Suppressor macrophage (primary cell): ENCODE data around the gene PBX4.
A peak's percentile ranks its signal among the peaks of the same experiment; 100 is the strongest.
"Not testable (repeated sequence)": the region's sequence is repeated elsewhere in the genome, so short reads cannot be mapped to it uniquely, and the experiment has no call there.

ENCODE experiments used
- DNase-seq, 4 experiments: peaks; one replicate each; pipeline ENCODE4 v3.0.0-alpha.2; 2020 to 2022

The PBX4 gene

DNA sequence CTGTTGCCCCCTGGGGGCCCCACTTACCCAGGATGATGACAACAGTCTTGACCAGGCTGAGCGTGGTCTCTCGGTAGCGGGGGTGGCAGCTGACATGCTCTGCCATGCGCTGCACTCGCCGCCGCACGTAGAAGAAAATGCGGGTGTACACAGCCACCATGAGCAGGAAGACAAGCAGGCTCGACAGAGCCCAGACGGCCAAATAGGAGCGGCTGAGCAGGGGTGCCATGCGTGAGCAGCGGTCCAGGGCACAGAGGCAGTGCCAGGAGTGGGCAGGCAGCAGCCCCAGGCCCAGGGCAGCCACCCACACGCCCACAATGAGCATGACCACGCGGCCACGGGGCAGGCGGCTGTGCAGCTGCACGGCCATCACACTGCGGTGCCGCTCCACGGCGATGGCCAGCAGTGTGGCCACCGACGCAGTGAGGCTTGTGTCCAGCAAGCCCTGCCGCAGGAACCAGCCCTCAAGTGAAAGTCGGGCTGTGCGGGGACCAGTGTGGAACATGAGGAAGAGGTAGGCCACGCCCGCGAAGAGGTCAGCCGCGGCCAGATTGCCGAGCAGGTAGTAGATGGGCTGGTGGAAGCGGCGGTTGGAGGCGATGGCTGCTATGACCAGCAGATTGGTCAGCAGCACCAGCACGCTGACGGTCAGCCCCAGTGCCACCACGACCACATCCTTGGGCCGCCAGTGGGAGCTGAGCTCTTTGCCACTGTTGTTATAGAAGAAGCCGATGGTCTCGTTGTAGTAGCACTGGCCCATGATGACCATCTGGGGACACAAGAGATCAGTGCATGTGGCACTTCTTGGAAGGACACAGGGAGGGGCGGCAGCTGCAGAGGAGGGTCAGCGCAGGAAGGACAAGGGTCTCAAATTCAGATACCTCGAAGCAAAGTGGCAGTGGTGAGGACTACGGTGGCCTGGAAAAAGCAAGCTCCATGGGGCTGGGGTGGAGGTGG is 8.3 kb upstream of the PBX4 start:
- DNase-seq = no peak

DNA sequence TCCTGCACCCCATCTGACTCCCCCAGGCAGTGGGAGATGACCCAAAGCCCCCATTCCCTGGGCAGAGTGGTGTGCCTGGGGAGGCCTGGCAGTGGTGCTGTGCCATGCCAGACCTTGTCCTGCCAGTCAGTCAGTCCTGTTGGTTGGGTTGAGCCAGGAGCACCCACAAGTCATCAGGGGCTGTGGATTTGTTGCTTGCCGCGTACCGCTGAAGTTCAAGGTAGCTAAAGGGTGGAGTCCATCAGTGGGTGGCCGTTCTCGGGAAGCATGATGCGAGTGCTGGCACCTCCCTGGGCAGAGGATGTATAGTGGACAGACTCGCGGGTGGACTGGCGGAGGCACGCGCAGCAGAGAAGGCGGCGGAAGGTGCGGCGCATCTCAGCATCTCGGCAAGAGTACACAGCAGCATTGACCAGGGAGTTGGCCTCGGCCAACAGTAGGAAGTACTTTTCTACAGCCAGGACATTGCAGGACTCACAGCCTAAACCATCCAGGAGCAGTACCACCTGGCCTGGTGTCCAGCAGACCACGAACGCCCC is 5.6 kb upstream of the PBX4 start:
- no peak for DNase-seq

DNA sequence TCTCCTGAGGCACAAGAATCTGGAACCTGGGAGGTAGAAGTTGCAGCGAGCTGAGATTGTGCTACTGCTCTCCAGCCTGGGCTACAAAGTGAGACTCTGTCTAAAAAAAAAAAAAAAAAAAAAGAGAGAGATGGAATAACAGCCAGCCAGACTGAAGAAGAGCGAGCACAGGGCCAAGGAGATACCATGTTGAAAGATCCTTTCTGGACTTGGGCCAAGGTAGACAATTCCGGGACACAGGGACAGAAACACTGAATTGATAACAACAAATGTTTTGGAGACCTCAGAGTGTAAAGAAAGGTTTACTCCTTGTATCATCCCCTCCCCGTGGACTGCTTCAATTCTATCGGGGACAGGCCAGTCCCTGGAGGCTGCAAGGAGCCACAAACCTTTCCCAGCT is 4.9 kb upstream of the PBX4 start:
- no peak for DNase-seq

GRCh38 chr19:19619849-19620210 is 1.3 kb upstream of the PBX4 start:
- DNase-seq = no peak

GRCh38 chr19:19619181-19619848 is 828 bp upstream of the PBX4 start:
- DNase-seq = peak in 3 of 4 experiments; percentile 25 to 42 (median 28)

DNA sequence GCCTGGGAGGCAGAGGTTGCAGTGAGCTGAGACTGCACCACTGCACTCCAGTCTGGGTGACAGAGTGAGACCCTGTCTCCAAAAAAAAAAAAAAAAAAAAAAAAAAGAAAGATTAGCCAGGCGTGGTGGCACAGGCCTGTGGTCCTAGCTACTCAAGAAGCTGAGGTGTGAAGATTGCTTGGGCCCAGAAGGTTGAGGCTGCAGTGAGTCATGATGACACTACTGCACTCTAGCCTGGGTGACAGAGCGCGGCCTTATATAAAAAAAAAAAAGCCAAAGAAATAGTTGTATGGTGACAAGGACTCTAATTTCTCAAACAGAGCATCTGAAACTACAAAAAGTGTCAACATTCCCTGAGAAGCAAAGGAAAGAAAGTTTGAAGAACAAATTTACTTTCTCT is 3.4 kb downstream of the PBX4 start:
- no peak for DNase-seq

DNA sequence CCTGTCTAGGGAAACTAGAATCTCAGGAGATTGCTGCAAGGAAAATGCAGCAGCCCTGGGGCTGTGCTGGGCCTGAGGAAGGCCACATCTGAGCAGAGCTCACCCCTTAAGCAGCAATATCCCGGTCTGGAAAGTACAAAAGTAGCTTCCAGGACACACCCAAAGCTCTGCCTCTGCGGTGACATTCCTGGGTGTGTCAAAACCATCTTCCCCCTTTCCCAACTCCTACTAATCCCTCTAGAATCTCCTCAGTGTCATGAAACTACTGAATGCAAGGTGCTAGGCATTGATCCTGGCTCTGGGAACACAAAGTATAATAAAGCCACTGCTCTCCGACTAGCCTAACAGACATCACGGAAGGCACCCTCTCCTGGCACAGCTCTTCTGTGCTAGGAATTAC is 5.0 kb downstream of the PBX4 start:
- no peak for DNase-seq

DNA sequence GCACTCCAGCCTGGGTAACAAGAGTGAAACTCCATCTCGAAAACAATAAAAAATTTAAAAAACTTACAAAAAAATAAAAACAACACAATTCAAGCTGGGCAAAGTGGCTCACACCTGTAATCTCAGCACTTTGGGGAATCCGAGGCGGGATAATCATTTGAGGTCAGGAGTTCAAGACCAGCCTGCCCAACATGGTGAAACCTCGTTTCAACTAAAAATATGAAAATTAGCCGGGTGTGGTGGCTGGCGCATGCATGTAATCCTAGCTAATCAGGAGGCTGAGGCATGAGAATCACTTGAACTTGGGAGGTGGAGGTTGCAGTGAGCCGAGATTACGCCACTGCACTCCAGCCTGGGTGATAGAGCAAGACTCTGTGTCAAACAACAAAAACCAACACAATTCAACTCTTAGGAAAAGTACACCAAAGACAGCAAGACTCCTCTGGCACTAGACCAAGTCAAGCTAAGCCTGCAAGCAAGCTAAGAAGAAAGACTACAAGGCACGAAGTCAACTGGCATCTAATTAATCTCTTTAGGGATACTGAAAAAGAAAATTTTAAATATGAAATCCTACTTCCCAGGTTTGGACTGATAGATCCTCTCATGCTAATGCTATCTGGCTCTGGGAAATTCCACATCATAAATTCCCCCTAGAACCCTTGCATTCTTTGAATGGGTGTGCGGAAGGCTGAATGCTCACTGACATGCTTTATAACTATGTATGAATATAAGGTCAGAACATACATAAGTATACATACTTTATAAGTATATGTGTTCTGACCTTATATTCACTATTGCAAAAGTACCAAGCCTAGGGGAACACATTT is 7.9 kb downstream of the PBX4 start:
- no peak for DNase-seq

- not testable (repeated sequence) for DNase-seq
These were observed 11.8 kb downstream of the PBX4 start for GRCh38 chr19:19606686-19607085.

- peak in 2 of 4 experiments; percentile 36 to 45 for DNase-seq
These were observed 12.5 kb downstream of the PBX4 start for GRCh38 chr19:19606021-19606420.

- DNase-seq = no peak
These were observed 15.7 kb downstream of the PBX4 start for GRCh38 chr19:19602713-19603324.

- no peak for DNase-seq
These were observed 16.3 kb downstream of the PBX4 start for GRCh38 chr19:19602136-19602712.

- DNase-seq = no peak
These were observed 17.6 kb downstream of the PBX4 start for GRCh38 chr19:19600793-19601330.

- not testable (repeated sequence) for DNase-seq
These were observed 19.6 kb downstream of the PBX4 start for GRCh38 chr19:19598728-19599451.

DNA sequence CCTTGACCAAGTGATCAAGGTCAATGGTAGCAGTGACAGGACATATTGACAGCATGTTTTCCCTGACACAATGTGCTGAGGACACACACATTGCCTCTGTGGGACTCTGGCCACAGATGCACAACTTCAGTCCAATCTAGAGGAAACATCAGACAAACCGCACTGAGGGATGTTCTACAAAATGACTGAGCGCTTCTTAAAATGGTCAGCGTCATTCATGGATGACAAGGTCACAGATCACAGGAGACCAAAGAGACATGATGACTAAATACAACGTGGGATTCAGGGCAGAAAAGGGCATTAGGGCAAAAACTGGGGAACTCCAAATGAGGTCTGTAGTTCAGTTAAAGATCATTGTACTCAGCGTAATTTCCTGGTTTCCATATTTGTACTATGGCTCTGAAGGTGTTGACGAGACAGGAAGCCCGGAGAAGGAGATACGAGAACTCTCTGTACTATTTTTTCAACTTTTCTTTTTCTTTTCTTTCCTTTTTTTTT is 20.6 kb downstream of the PBX4 start:
- peak; percentile 68 to 91 (median 76) for DNase-seq

GRCh38 chr19:19595171-19595701 is 23.3 kb downstream of the PBX4 start:
- DNase-seq = peak; percentile 48 to 73 (median 66)

DNA sequence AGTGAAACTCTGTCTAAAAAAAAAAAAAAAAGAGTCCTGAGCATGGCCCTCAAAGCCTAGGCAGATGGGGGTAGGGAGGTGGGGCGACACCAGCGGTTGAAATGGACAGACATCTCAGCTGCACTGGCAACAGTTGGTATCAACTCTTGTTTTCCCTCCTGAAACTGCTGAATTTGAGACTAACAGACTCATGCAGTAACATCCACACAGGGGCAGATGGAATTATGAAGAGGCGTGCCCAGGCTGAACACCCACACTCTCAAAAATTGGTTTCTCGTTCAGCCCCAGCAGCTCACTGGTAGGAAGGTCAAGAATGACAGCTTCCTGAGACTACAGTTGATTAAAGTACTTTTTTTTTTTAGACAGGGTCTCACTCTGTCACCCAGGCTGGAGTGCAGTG is 24.1 kb downstream of the PBX4 start:
- DNase-seq = peak; percentile 26 to 71 (median 60)

DNA sequence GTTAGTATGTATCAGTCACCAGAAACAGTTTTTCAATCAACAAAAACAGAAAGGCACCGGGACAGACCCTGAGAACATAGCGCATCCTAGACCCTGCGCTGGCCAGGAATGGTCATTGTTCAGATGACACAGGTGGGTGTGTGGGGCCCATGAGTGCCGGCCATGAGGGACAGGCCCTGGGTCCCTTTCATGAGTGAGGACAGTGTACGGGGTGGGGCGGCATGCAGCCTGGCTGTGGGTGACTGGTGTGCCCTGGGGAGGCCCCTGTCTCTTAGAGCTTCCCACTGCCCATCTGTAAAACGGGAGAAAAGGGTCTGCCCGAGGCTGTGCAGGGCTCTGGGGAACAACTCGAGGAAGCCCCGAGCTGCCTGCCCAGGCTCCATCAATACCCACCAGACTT is 25.8 kb downstream of the PBX4 start:
- no peak for DNase-seq

- DNase-seq = peak; percentile 91 to 97 (median 94)
These were observed 27.2 kb downstream of the PBX4 start for GRCh38 chr19:19591133-19591825.

DNA sequence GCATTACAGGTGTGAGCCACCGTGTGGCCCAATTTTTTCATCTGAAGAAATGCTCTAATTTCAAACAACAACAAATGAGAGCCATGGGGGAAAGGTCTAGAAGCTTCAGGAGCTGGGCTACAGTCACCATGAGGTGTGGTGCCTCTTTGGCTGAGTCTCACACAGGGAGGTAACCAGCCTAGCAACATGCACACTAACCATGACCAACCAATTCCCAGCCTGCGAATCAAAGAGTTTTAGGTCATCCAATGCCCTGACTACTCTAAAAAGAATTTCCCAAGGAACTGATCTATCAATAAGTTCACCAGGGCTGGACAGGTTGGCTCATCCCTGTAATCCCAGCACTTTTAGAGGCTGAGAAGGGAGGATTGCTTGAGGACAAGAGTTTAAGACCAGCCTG is 29.9 kb downstream of the PBX4 start:
- DNase-seq = no peak
